Tibial nerve (tissue), 4 donors: ENCODE data around the gene ZNF747. TPM values are rescaled to one million over a fixed set of nuclear protein-coding genes. Genes with fewer than 3 reads are reported as not detected.

Experiments
- DNase-seq, 2 donors: peaks; one replicate each; pipeline ENCODE4 v3.0.0-alpha.2; 2019; ENCODE audit warnings: low spot score in 2 of 2
- H3K27ac ChIP-seq, 4 donors: fragments of 200-600 bp; sonication (generic) in 3 of 4; one replicate each; pipeline ENCODE4 v1.5.1; 2017 to 2019; ENCODE audit warnings: mild to moderate bottlenecking in 1 of 4
- H3K27me3 ChIP-seq, 2 donors: fragments of 200-600 bp; sonication (generic) in 1 of 2; one replicate each; pipeline versions ENCODE4 v1.5.1 to v1.6.0; 2017 to 2019
- H3K36me3 ChIP-seq, 3 donors: fragments of 200-600 bp; sonication (generic); one replicate each; pipeline ENCODE4 v1.5.1; 2018 to 2019
- H3K4me1 ChIP-seq, 4 donors: fragments of 200-600 bp; sonication (generic) in 3 of 4; one replicate each; pipeline ENCODE4 v1.5.1; 2017 to 2019
- H3K4me3 ChIP-seq, 4 donors: fragments of 200-600 bp; sonication (generic) in 3 of 4; one replicate each; pipeline ENCODE4 v1.5.1; 2017 to 2019; ENCODE audit warnings: mild to moderate bottlenecking in 1 of 4, moderate library complexity in 1 of 4
- H3K9me3 ChIP-seq, 4 donors: fragments of 200-600 bp; sonication (generic) in 3 of 4; one replicate each; pipeline ENCODE4 v1.5.1; 2017 to 2019
- EP300 ChIP-seq, 2 donors: sonication (generic); formaldehyde crosslinking; IDR thresholded peaks; one replicate each; pipeline ENCODE4 v1.6.1; 2017; ENCODE audit warnings: antibody characterized with exemption in 2 of 2, mild to moderate bottlenecking in 1 of 2
- POLR2A ChIP-seq, 2 donors: fragments of 450-650 bp; IDR thresholded peaks; one replicate each; pipeline ENCODE4 v1.6.1; 2017; ENCODE audit warnings: antibody characterized with exemption in 2 of 2, mild to moderate bottlenecking in 2 of 2, moderate library complexity in 2 of 2
- WGBS, 2 donors: methylation state at CpG; one replicate each; pipeline ENCODE4 v1.1.5; 2018; 5-methylcytosine and 5-hydroxymethylcytosine counted together
- total RNA-seq, 4 donors: library from RNA; depleted of rRNA; stranded (reverse); fragments of >200 nt; gene quantifications; one replicate each; pipeline ENCODE4 v1.1.0, GENCODE V29; 2016
- TF ChIP-seq, protein P1 (sequence below), 5 experiments: fragments of 200-600 bp in 3 of 5; fragments of 450-650 bp in 2 of 5; sonication (generic) in 3 of 5; IDR thresholded peaks; one replicate each; pipeline ENCODE4 v1.5.1; 2016 to 2019; ENCODE audit warnings: antibody characterized with exemption in 5 of 5, mild to moderate bottlenecking in 3 of 5, moderate library complexity in 2 of 5

ZNF747 gene
- total RNA-seq, 4 donors from 2014 or later: 17.4 to 22.2 (median 19.6) TPM

DNA sequence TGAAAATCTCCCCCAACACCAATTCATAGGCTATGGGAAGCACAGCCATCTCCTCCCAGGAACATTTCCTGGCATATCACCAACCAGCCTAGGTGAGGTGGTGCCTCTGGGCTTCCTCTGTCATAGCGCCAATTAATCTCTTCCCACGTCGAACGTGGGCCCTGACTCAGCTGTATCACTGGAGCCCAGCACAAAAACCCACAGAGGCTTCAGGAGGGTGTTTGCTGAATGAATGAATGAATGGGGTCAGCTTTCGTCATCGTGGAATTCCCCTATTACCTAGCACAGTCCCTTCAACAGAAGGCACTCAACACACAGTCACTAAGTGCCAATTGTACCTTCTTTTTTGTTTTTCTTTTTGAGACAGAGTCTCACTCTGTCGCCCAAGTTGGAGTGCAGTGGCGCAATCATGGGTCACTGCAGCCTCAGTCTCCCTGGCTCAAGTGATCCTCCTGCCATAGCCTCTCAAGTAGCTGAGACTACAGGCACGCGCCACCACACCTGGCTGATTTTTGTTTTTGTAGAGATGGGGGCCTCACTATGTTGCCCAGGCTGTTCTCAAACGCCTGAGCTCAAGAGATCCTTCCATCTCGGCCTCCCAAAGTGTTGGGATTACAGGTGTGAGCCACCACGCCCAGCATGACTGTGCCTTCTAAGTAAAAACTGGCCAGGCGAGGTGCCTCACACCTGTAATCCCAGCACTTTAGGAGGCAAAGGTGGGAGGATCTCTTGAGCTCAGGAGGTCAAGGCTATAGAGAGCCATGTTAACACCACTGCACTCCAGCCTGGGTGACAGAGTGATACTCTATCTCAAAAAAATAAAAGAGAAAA, 32.7 kb upstream of the ZNF747 start:
- TF ChIP-seq POLR2A (IDR thresholded peaks at IDR 0.05): no peak
- TF ChIP-seq, protein P1, sequence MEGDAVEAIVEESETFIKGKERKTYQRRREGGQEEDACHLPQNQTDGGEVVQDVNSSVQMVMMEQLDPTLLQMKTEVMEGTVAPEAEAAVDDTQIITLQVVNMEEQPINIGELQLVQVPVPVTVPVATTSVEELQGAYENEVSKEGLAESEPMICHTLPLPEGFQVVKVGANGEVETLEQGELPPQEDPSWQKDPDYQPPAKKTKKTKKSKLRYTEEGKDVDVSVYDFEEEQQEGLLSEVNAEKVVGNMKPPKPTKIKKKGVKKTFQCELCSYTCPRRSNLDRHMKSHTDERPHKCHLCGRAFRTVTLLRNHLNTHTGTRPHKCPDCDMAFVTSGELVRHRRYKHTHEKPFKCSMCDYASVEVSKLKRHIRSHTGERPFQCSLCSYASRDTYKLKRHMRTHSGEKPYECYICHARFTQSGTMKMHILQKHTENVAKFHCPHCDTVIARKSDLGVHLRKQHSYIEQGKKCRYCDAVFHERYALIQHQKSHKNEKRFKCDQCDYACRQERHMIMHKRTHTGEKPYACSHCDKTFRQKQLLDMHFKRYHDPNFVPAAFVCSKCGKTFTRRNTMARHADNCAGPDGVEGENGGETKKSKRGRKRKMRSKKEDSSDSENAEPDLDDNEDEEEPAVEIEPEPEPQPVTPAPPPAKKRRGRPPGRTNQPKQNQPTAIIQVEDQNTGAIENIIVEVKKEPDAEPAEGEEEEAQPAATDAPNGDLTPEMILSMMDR (IDR thresholded peaks at IDR 0.05): no peak
- no peak for TF ChIP-seq EP300 (IDR thresholded peaks at IDR 0.05)
- 81 to 90% methylated on average over 14 of the region's 14 CpGs for WGBS, 2 donors
- Histone ChIP-seq H3K9me3 (no peaks in the 10 kb centered on the region), H3K4me3 (no peak overlapping the region), H3K27me3 (no peaks in the 10 kb centered on the region), H3K4me1 (peaks cover 0 to 22% (median 16%) of the 10 kb centered on the region in 4 donors), H3K36me3 (peaks cover 0 to 3% (median 0%) of the 10 kb centered on the region in 3 donors), H3K27ac (no peak overlapping the region)
- no peak for DNase-seq

DNA sequence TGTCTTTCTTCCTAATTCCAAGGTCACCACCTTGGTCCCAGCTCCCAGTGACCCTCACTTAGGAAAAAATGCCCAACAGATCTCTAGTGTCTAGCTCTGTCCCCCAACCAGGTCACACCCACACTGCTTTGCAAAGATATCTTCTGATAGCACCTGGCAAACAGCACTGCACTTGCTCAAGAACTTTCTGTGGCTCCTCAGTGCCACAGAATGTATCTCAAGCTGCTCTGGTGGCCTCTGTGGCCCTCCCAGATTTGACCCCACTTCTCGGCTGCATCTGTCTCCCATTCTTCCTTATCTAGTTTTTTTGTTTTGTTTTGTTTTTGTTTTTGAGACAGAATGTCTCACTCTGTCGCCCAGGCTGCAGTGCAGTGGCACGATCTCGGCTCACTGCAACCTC, 31.9 kb upstream of the ZNF747 start:
- no peak for DNase-seq
- TF ChIP-seq, protein P1 (IDR thresholded peaks at IDR 0.05): no peak
- no peak for TF ChIP-seq POLR2A (IDR thresholded peaks at IDR 0.05)
- TF ChIP-seq EP300 (IDR thresholded peaks at IDR 0.05): no peak
- peaks cover 0 to 3% (median 0%) of the 10 kb centered on the region in 3 donors for H3K36me3 ChIP-seq
- 88 to 90% methylated on average over 4 of the region's 4 CpGs for WGBS, 2 donors
- H3K9me3 ChIP-seq: no peaks in the 10 kb centered on the region
- H3K4me1 ChIP-seq: peaks cover 0 to 18% (median 13%) of the 10 kb centered on the region in 4 donors
- no peak overlapping the region for H3K4me3 ChIP-seq
- no peaks in the 10 kb centered on the region for H3K27me3 ChIP-seq
- H3K27ac ChIP-seq: no peak overlapping the region

DNA sequence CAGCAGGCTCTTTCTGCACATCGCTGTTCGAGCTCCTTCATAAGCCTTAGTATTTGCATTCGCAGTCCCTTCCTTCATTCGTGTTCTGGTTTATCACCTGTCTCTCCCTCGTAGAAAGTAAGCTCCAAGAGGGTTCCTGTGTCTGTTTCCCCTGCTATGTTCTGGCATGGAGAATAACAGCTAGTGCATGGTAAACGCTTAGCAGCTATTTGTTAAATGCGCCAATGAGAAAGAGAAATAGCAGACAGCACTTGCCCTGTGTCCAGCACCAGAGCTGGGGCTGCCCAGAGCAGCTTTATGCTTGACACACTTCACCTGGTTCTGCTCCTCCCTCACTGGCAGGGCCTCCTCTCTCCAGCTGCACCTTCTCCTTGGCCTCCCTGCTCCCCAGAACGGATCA, 31.3 kb upstream of the ZNF747 start:
- H3K9me3 ChIP-seq: no peaks in the 10 kb centered on the region
- H3K27me3 ChIP-seq: no peaks in the 10 kb centered on the region
- TF ChIP-seq, protein P1 (IDR thresholded peaks at IDR 0.05): no peak
- TF ChIP-seq EP300 (IDR thresholded peaks at IDR 0.05): no peak
- no peak for TF ChIP-seq POLR2A (IDR thresholded peaks at IDR 0.05)
- DNase-seq: no peak
- peaks cover 0 to 18% (median 15%) of the 10 kb centered on the region in 4 donors for H3K4me1 ChIP-seq
- WGBS, 2 donors: 68 to 78% methylated on average over 8 of the region's 8 CpGs
- no peak overlapping the region for H3K27ac ChIP-seq
- peaks cover 0 to 3% (median 0%) of the 10 kb centered on the region in 3 donors for H3K36me3 ChIP-seq
- H3K4me3 ChIP-seq: no peak overlapping the region

DNA sequence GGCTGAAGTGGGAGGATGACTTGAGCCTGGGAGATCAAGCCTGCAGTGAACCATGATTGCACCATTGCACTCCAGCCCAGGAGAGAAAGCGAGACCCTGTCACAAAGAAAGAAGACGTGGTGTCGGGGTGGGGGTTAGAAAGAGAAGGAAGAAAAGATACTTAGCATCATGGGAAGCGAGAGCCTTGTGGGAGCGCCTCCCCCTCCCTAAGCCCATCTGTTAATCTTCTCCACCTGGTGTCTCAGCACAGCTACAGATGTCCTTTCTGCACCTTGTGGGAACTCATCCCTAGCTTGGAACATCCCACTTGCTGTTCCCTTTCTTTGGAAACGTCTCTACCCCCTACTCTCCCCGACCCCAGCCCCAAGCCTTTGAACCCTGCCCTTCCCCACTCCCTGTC, 30.9 kb upstream of the ZNF747 start:
- Histone ChIP-seq H3K36me3 (peaks cover 0 to 3% (median 0%) of the 10 kb centered on the region in 3 donors), H3K9me3 (no peaks in the 10 kb centered on the region), H3K4me3 (no peak overlapping the region), H3K27ac (no peak overlapping the region), H3K4me1 (peaks cover 0 to 15% (median 10%) of the 10 kb centered on the region in 4 donors), H3K27me3 (no peaks in the 10 kb centered on the region)
- 68 to 73% methylated on average over 7 of the region's 7 CpGs for WGBS, 2 donors
- TF ChIP-seq, protein P1 (IDR thresholded peaks at IDR 0.05): no peak
- TF ChIP-seq POLR2A (IDR thresholded peaks at IDR 0.05): no peak
- TF ChIP-seq EP300 (IDR thresholded peaks at IDR 0.05): no peak
- DNase-seq: no peak

DNA sequence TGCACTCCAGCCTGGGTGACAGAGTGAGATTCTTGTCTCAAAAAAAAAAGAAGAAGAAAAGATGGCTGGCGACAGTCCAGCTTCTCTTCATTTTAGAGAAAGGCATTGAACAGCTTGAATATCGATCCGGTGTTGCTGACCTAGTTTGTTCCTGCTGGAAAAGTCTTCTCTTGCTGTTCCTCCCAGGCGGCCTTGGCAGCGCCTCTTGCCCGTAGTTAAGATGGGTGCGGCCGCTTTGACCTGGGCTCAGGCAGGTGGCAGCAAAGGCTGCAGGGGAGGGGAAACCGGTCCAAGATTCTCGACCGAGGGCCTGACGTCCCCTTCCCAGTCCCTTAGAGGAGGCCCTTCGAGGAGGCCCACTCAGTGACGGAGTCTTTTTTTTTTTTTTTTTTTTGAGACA, 27.4 kb upstream of the ZNF747 start:
- H3K4me3 ChIP-seq: peak overlapping the region in 2 of 4 donors; percentile 48 to 56

More for the DNA sequence above, 27.4 kb upstream of the ZNF747 start:
- DNase-seq: no peak
- H3K4me1 ChIP-seq: peaks cover 0 to 18% (median 7%) of the 10 kb centered on the region in 4 donors
- no peak for TF ChIP-seq EP300 (IDR thresholded peaks at IDR 0.05)
- TF ChIP-seq, protein P1 (IDR thresholded peaks at IDR 0.05): no peak
- TF ChIP-seq POLR2A (IDR thresholded peaks at IDR 0.05): no peak
- H3K27me3 ChIP-seq: no peaks in the 10 kb centered on the region
- H3K27ac ChIP-seq: peak overlapping the region in 1 of 4 donors; percentile 70
- H3K9me3 ChIP-seq: no peaks in the 10 kb centered on the region
- no peaks in the 10 kb centered on the region for H3K36me3 ChIP-seq
- WGBS, 2 donors: 91 to 92% methylated on average over 14 of the region's 14 CpGs
